IMR-90 (cell line): ENCODE results near the gene SEPHS2. TPM values are rescaled to one million over a fixed set of nuclear protein-coding genes. Genes with fewer than 3 reads are reported as not detected.

Source experiments
- ATAC-seq: fragments of 200-7000 bp; cut with Tn5 transposase; 2 replicates; pipeline ENCODE4 v1.9.1; 2020; ENCODE audit warnings: low read depth, mild to moderate bottlenecking, moderate library complexity
- BruUV-seq: library from RNA; stranded (reverse); fragments of 400-500 nt; replicated peaks from 2 replicates; lab custom pipeline; 2021; lab: Mats Ljungman, UMichigan
- CTCF ChIA-PET: fragments of 300-600 bp; formaldehyde crosslinking; extraction: SDS; loops from one replicate; lab custom pipeline; 2021; ENCODE audit warnings: antibody characterized with exemption; lab: Yijun Ruan, JAX
- POLR2A ChIA-PET: fragments of 300-600 bp; sonication (Branson Sonifier 250); formaldehyde crosslinking; loops from one replicate; lab custom pipeline; 2022; ENCODE audit warnings: antibody characterized with exemption; ENCODE audit not compliant: unreplicated experiment; lab: Charles Lee
- DNase-seq: peaks from one replicate; pipeline ENCODE4 v3.0.0; 2013
- H2AFZ ChIP-seq: replicated peaks from 2 replicates; pipeline ENCODE3; 2013; ENCODE audit warnings: low read length, mild to moderate bottlenecking; ENCODE audit not compliant: poor library complexity
- H2AK5ac ChIP-seq: 2 replicates; pipeline ENCODE4 v1.6.1; 2013; ENCODE audit warnings: low read depth, low read length, inconsistent platforms
- H2AK9ac ChIP-seq: replicated peaks from 2 replicates; pipeline ENCODE3; 2013; ENCODE audit warnings: mild to moderate bottlenecking, low read depth, low read length, moderate library complexity; ENCODE audit not compliant: poor library complexity
- H2BK120ac ChIP-seq: 2 replicates; pipeline ENCODE4 v1.6.1; 2013; ENCODE audit warnings: low read depth, low read length, inconsistent platforms
- H2BK15ac ChIP-seq: 3 replicates; pipeline ENCODE4 v1.6.1; 2013; ENCODE audit warnings: low read depth, low read length, inconsistent platforms
- H2BK20ac ChIP-seq: 2 replicates; pipeline ENCODE4 v1.6.1; 2013; ENCODE audit warnings: low read depth, mild to moderate bottlenecking, inconsistent platforms, low read length, moderate library complexity
- H2BK5ac ChIP-seq: 2 replicates; pipeline ENCODE4 v1.6.1; 2013; ENCODE audit warnings: mild to moderate bottlenecking, low read depth, low read length, inconsistent platforms; ENCODE audit not compliant: poor library complexity, severe bottlenecking
- H3K14ac ChIP-seq: replicated peaks from 2 replicates; pipeline ENCODE4 v1.6.1; 2013; ENCODE audit warnings: low read depth, low read length, inconsistent platforms
- H3K18ac ChIP-seq: 2 replicates; pipeline ENCODE4 v1.6.1; 2013; ENCODE audit warnings: low read depth, low read length, control low read depth
- H3K23ac ChIP-seq: 2 replicates; pipeline ENCODE4 v1.6.1; 2013; ENCODE audit warnings: low read depth, low read length, inconsistent platforms
- H3K27ac ChIP-seq: 2 replicates; pipeline ENCODE4 v1.5.1; 2013; ENCODE audit warnings: mild to moderate bottlenecking, control low read depth, low read length; ENCODE audit not compliant: insufficient read depth
- H3K27me3 ChIP-seq: 2 replicates; pipeline ENCODE4 v1.6.1; 2013; ENCODE audit warnings: low read length; ENCODE audit not compliant: control insufficient read depth, insufficient read depth
- H3K36me3 ChIP-seq: 2 replicates; pipeline ENCODE4 v1.6.1; 2013; ENCODE audit warnings: low read length, mixed read lengths; ENCODE audit not compliant: control insufficient read depth, insufficient read depth
- H3K4ac ChIP-seq: 2 replicates; pipeline ENCODE4 v1.6.1; 2013; ENCODE audit warnings: low read depth, low read length, inconsistent platforms
- H3K4me1 ChIP-seq: 2 replicates; pipeline ENCODE4 v1.6.1; 2013; ENCODE audit warnings: low read length, mixed read lengths; ENCODE audit not compliant: control insufficient read depth, insufficient read depth
- H3K4me2 ChIP-seq: 2 replicates; pipeline ENCODE4 v1.6.1; 2013; ENCODE audit warnings: low read depth, mild to moderate bottlenecking, control low read depth, low read length, moderate library complexity
- H3K4me3 ChIP-seq: 2 replicates; pipeline ENCODE4 v1.5.1; 2013; ENCODE audit warnings: low read depth, mild to moderate bottlenecking, control low read depth, low read length, moderate library complexity; ENCODE audit not compliant: insufficient read depth
- H3K56ac ChIP-seq: 2 replicates; pipeline ENCODE4 v1.6.1; 2013; ENCODE audit warnings: low read length, inconsistent platforms; ENCODE audit not compliant: insufficient read depth; ENCODE audit errors: extremely low read depth
- H3K79me1 ChIP-seq, 2 experiments: 2 replicates each; pipeline ENCODE4 v1.6.1; 2013; ENCODE audit warnings: low read length in 2 of 2, inconsistent platforms in 1 of 2, low read depth in 1 of 2
- H3K9ac ChIP-seq: 2 replicates; pipeline ENCODE4 v1.6.1; 2013; ENCODE audit warnings: low read depth, low read length, control low read depth
- H3K9me1 ChIP-seq: 2 replicates; pipeline ENCODE4 v1.6.1; 2013; ENCODE audit warnings: low read length, inconsistent platforms; ENCODE audit not compliant: insufficient read depth
- H3K9me3 ChIP-seq: 2 replicates; pipeline ENCODE4 v1.6.1; 2013; ENCODE audit warnings: low read length; ENCODE audit not compliant: control insufficient read depth, insufficient read depth
- H4K20me1 ChIP-seq: 2 replicates; pipeline ENCODE4 v1.6.1; 2013; ENCODE audit warnings: low read length, inconsistent platforms; ENCODE audit not compliant: insufficient read depth
- H4K5ac ChIP-seq: 2 replicates; pipeline ENCODE4 v1.6.1; 2013; ENCODE audit warnings: mild to moderate bottlenecking, low read depth, low read length, control low read depth
- H4K8ac ChIP-seq, 2 experiments: 2 replicates each; pipeline ENCODE4 v1.6.1; 2013; ENCODE audit warnings: low read depth in 2 of 2, low read length in 2 of 2, control low read depth in 1 of 2, inconsistent platforms in 1 of 2
- H4K91ac ChIP-seq: 2 replicates; pipeline ENCODE4 v1.6.1; 2013; ENCODE audit warnings: low read depth, low read length, inconsistent platforms; ENCODE audit not compliant: insufficient read depth
- BHLHE40 ChIP-seq: fragments of 150-350 bp; IDR thresholded peaks from 2 replicates; pipeline ENCODE4 v1.6.1; 2016; ENCODE audit warnings: mild to moderate bottlenecking, low read depth, low read length
- MAZ ChIP-seq: IDR thresholded peaks from 2 replicates; pipeline ENCODE4 v1.6.1; 2012; ENCODE audit warnings: low read depth, mild to moderate bottlenecking, low read length, improper control_type of control experiment, moderate library complexity, borderline replicate concordance
- MXI1 ChIP-seq: IDR thresholded peaks from 2 replicates; pipeline ENCODE4 v1.6.1; 2012; ENCODE audit warnings: low read depth, mild to moderate bottlenecking, low read length, moderate library complexity, borderline replicate concordance
- NFE2L2 ChIP-seq: fragments of 150-350 bp; IDR thresholded peaks from 2 replicates; pipeline ENCODE4 v1.6.1; 2016; ENCODE audit warnings: low read depth, mild to moderate bottlenecking, low read length
- POLR2A ChIP-seq: IDR thresholded peaks from 2 replicates; pipeline ENCODE4 v1.6.1; 2012; ENCODE audit warnings: mild to moderate bottlenecking, low read depth, low read length
- WGBS, 2 experiments: methylation state at CpG; one replicate each; pipeline versions ENCODE4 v1.1.5 to v1.1.7; 2013; ENCODE audit warnings: missing lambda C conversion rate in 2 of 2; ENCODE audit not compliant: insufficient read length in 1 of 2; ENCODE audit errors: extremely low coverage in 2 of 2; 5-methylcytosine and 5-hydroxymethylcytosine counted together
- dilution Hi-C: fragments of 300-500 bp; cut with HindIII; formaldehyde crosslinking; loops from one replicate; pipeline ENCODE4 v1.14.3; 2018; ENCODE audit warnings: low sequenced_read_pairs; ENCODE audit not compliant: unreplicated experiment
- in situ Hi-C: fragments of 300-500 bp; cut with MboI; formaldehyde crosslinking; loops from 3 replicates; pipeline ENCODE4 v1.14.3; 2019; ENCODE audit warnings: low sequenced_read_pairs, inconsistent platforms, mixed read lengths
- intact Hi-C: fragments of 100-400 bp; cut with micrococcal nuclease; formaldehyde crosslinking; loops from 2 replicates; pipeline ENCODE4 v1.10.0; 2022
- polyA plus RNA-seq, 3 experiments: library from polyadenylated mRNA; depleted of rRNA; stranded (reverse); fragments of >200 nt; gene quantifications; 2 replicates each; pipeline ENCODE4 v1.2.3, GENCODE V29; 2012; ENCODE audit warnings: low replicate concordance in 1 of 3
- total RNA-seq: library from RNA; depleted of rRNA; stranded (reverse); fragments of >200 nt; gene quantifications from 2 replicates; pipeline ENCODE4 v1.2.3, GENCODE V29; 2012
- TF ChIP-seq, protein P1 (sequence below): fragments of 150-350 bp; IDR thresholded peaks from 2 replicates; pipeline ENCODE4 v1.6.1; 2016; ENCODE audit warnings: low read depth, mild to moderate bottlenecking, low read length, moderate library complexity, borderline replicate concordance
- TF ChIP-seq, protein P2 (sequence below): fragments of 150-350 bp; IDR thresholded peaks from 2 replicates; pipeline ENCODE4 v1.6.1; 2017; ENCODE audit warnings: mild to moderate bottlenecking, antibody characterized with exemption, low read length, low read depth

Gene SEPHS2
- total and polyA plus RNA-seq, 2 of the 4 experiments (the other 2 are of a cell fraction): 10.4 to 31.4 TPM

DNA sequence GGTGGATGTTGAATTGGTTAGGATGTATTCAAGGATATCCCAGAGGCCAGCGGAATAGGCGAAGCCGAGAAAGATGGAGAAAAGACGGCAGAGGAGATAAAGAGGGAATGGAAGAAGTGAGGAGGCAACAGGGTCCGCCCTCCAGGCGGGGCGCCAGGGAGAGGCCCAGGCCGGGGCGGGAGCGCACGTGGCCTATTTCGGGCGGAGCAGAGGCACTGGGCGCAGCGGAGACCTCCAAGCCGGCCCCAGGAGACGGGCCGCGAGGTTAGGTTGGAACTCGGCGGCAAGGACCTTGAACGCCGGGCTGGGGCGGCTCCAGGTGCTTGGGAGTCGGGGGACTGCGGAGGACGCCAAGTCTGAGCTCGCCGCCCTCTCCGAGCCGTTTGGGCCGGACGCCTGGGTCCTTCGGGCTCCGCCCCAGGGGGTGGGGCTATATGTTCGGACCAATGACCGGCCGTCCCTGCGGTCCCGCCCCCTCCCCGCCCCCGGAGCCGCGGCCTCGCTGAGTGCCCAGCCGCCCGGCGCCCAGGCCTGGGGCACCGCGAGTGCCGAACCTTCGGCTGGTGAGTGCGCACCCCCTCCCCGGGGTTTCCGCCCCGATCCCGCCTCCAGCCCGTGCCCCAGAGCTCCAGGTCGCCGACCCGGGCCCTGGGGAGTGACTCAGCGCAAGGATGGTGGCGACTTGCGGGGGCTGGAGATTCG, 38.4 kb downstream of the SEPHS2 start, which contains the start of gene ZNF771:
TSS of gene ZNF771 (plus strand) at position 505 of the 702 bp plus-strand sequence. CDS start 448 bp downstream, outside the sequence.
- peak within 1 kb of the TSS; percentile 90 for H2AK5ac ChIP-seq
- H2AFZ ChIP-seq: peak within 1 kb of the TSS; percentile 97
- intact Hi-C loops: loop anchor here (10.0 kb wide), 1 partner anchor 312 kb away; the partner anchor contains the start of genes TBX6 and YPEL3
- ChIA-PET POLR2A (interaction anchor here (1.0 to 1.1 kb wide), 2 partner anchors 10 to 12 kb away, joined by 3 to 7 read pairs; partner anchors contain the start of gene ZNF48), CTCF (no interaction called here)
- peak within 1 kb of the TSS; percentile 84 to 96 for H4K8ac ChIP-seq
- H4K91ac ChIP-seq: peak within 1 kb of the TSS; percentile 59
- no peaks in the 10 kb centered on the region for H3K27me3 ChIP-seq
- H3K9ac ChIP-seq: peak within 1 kb of the TSS; percentile 87
- no TSS peak for BruUV-seq
- in situ Hi-C loops: loop anchor here (10.0 to 25.0 kb wide), 2 partner anchors 220 to 332 kb away; partner anchors contain the start of genes BOLA2B, CORO1A, PPP4C and SLX1A
- H3K56ac ChIP-seq: peak within 1 kb of the TSS; percentile 77
- peaks cover 11% of the 10 kb centered on the region for H3K36me3 ChIP-seq
- H3K4ac ChIP-seq: peak within 1 kb of the TSS; percentile 95
- WGBS, 2 experiments: 0% methylated on average over 9 of the region's 65 CpGs; no CpG with 5 or more reads in 1 of the 2 experiments
- H3K4me2 ChIP-seq: peak within 1 kb of the TSS; percentile 93
- peak within 1 kb of the TSS; percentile 82 for H2BK5ac ChIP-seq
- peak within 1 kb of the TSS; percentile 33; the same call in 2 of the 3 replicates for H2BK15ac ChIP-seq
- peak; percentile 76 for DNase-seq
- H3K18ac ChIP-seq: peak within 1 kb of the TSS; percentile 39; the same call in 1 of the 2 replicates
- peak; percentile 96 for ATAC-seq
- peaks cover 15 to 43% of the 10 kb centered on the region in 2 experiments for H3K79me1 ChIP-seq
- peak within 1 kb of the TSS; percentile 97 for H3K14ac ChIP-seq
- peaks cover 11% of the 10 kb centered on the region for H3K4me1 ChIP-seq
- H3K4me3 ChIP-seq: peak within 1 kb of the TSS; percentile 71
- H3K9me1 ChIP-seq: peaks cover 11% of the 10 kb centered on the region
- peak within 1 kb of the TSS; percentile 84 for H3K27ac ChIP-seq
- dilution Hi-C loops: no loop called here
- H2BK20ac ChIP-seq: peak within 1 kb of the TSS; percentile 32
- H2BK120ac ChIP-seq: peak within 1 kb of the TSS; percentile 74
- H3K23ac ChIP-seq: peak within 1 kb of the TSS; percentile 86
- TF ChIP-seq, protein P1, sequence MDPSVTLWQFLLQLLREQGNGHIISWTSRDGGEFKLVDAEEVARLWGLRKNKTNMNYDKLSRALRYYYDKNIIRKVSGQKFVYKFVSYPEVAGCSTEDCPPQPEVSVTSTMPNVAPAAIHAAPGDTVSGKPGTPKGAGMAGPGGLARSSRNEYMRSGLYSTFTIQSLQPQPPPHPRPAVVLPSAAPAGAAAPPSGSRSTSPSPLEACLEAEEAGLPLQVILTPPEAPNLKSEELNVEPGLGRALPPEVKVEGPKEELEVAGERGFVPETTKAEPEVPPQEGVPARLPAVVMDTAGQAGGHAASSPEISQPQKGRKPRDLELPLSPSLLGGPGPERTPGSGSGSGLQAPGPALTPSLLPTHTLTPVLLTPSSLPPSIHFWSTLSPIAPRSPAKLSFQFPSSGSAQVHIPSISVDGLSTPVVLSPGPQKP: no peak
- TF ChIP-seq BHLHE40: peak; percentile 75
- TF ChIP-seq MXI1: peak; percentile 91
- TF ChIP-seq NFE2L2: no peak; the same call in 1 of the 2 replicates
- peak; percentile 64; the same call in 1 of the 2 replicates for TF ChIP-seq POLR2A
- TF ChIP-seq, protein P2, sequence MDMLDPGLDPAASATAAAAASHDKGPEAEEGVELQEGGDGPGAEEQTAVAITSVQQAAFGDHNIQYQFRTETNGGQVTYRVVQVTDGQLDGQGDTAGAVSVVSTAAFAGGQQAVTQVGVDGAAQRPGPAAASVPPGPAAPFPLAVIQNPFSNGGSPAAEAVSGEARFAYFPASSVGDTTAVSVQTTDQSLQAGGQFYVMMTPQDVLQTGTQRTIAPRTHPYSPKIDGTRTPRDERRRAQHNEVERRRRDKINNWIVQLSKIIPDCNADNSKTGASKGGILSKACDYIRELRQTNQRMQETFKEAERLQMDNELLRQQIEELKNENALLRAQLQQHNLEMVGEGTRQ: peak; percentile 85
- TF ChIP-seq MAZ: peak; percentile 15; the same call in 1 of the 2 replicates
- peak within 1 kb of the TSS; percentile 72 for H4K5ac ChIP-seq
- no peaks in the 10 kb centered on the region for H3K9me3 ChIP-seq
- peak within 1 kb of the TSS; percentile 92 for H2AK9ac ChIP-seq
- peaks cover 10% of the 10 kb centered on the region; the same call in 1 of the 2 replicates for H4K20me1 ChIP-seq
